MCF 10A (cell line): Measurements from ENCODE around the gene FER. TPM values are rescaled to one million over a fixed set of nuclear protein-coding genes. Genes with fewer than 3 reads are reported as not detected.

Experiments used
- BruUV-seq: library from RNA; stranded (reverse); fragments of 400-500 nt; replicated peaks from 2 replicates; lab custom pipeline; 2021; lab: Mats Ljungman, UMichigan
- CTCF ChIA-PET: fragments of 300-600 bp; sonication (Branson Sonifier 250); formaldehyde crosslinking; extraction: SDS; loops from one replicate; lab custom pipeline; 2021; ENCODE audit warnings: antibody characterized with exemption, inconsistent platforms; lab: Yijun Ruan, JAX
- POLR2A ChIA-PET: fragments of 300-600, 350-650 bp; sonication (Branson Sonifier 250); formaldehyde crosslinking; extraction: SDS; loops from one replicate; lab custom pipeline; 2020; ENCODE audit warnings: antibody characterized with exemption, inconsistent platforms; lab: Yijun Ruan, JAX
- DNase-seq: peaks from one replicate; pipeline ENCODE4 v3.0.0-alpha.2; 2018; ENCODE audit not compliant: unreplicated experiment
- H3K27ac Mint-ChIP-seq: one replicate; pipeline ENCODE4 v1.8.0; 2022; ENCODE audit warnings: mild to moderate bottlenecking, low read depth, mixed read lengths; ENCODE audit not compliant: unreplicated experiment
- H3K27me3 Mint-ChIP-seq: one replicate; pipeline ENCODE4 v1.8.0; 2022; ENCODE audit warnings: mixed read lengths; ENCODE audit not compliant: insufficient read depth, unreplicated experiment
- H3K36me3 Mint-ChIP-seq: one replicate; pipeline ENCODE4 v1.8.0; 2022; ENCODE audit warnings: mild to moderate bottlenecking, moderate library complexity, mixed read lengths; ENCODE audit not compliant: insufficient read depth, unreplicated experiment
- H3K4me1 Mint-ChIP-seq: one replicate; pipeline ENCODE4 v1.8.0; 2022; ENCODE audit warnings: mixed read lengths; ENCODE audit not compliant: insufficient read depth, unreplicated experiment
- H3K4me3 Mint-ChIP-seq: one replicate; pipeline ENCODE4 v1.8.0; 2022; ENCODE audit warnings: mild to moderate bottlenecking, moderate library complexity, mixed read lengths; ENCODE audit not compliant: unreplicated experiment
- H3K9me3 Mint-ChIP-seq: one replicate; pipeline ENCODE4 v1.8.0; 2022; ENCODE audit warnings: mixed read lengths; ENCODE audit not compliant: unreplicated experiment
- CTCF ChIP-seq: fragments of 200-600 bp; IDR thresholded peaks from one replicate; pipeline ENCODE4 v1.8.0; 2022; ENCODE audit warnings: antibody characterized with exemption, mild to moderate bottlenecking; ENCODE audit not compliant: unreplicated experiment
- intact Hi-C: fragments of 100-400 bp; cut with micrococcal nuclease; formaldehyde crosslinking; loops from 2 replicates; pipeline ENCODE4 v1.14.1; 2022
- total RNA-seq: library from RNA; stranded (reverse); gene quantifications from 2 replicates; pipeline ENCODE4 v1.2.3, GENCODE V29; 2022

FER gene
- total RNA-seq, 1 experiment from 2014 or later, result 71.1 TPM

GRCh38 chr5:109215040-109215439 is 467.3 kb downstream of the FER start:
- H3K4me3 Mint-ChIP-seq, result no peak overlapping the region
- TF ChIP-seq CTCF, result no peak
- no TSS peak for BruUV-seq
- H3K4me1 Mint-ChIP-seq, result no peaks in the 10 kb centered on the region
- ChIA-PET CTCF (interaction anchor here (0.6 to 0.8 kb wide), 2 partner anchors 10 to 18 kb away, joined by 3 read pairs; no protein-coding TSS in a partner anchor), POLR2A (no interaction called here)
- peaks cover 5% of the 10 kb centered on the region for H3K36me3 Mint-ChIP-seq
- DNase-seq, result no peak
- H3K27me3 Mint-ChIP-seq, result no peaks in the 10 kb centered on the region
- intact Hi-C loops, result no loop called here
- H3K27ac Mint-ChIP-seq, result no peak overlapping the region
- peaks cover 14% of the 10 kb centered on the region for H3K9me3 Mint-ChIP-seq

- DNase-seq, result no peak
- TF ChIP-seq CTCF, result no peak
- peaks cover 5% of the 10 kb centered on the region for H3K36me3 Mint-ChIP-seq
- CTCF ChIA-PET, result interaction anchor here (0.5 to 0.6 kb wide), 2 partner anchors 152 to 767 kb away, joined by 3 read pairs; no protein-coding TSS in a partner anchor
- BruUV-seq, result no TSS peak
- intact Hi-C loops, result no loop called here
- H3K27me3 Mint-ChIP-seq, result no peaks in the 10 kb centered on the region
- no peak overlapping the region for H3K27ac Mint-ChIP-seq
- H3K4me3 Mint-ChIP-seq, result no peak overlapping the region
- H3K9me3 Mint-ChIP-seq, result peaks cover 7% of the 10 kb centered on the region
- POLR2A ChIA-PET, result no interaction called here
- H3K4me1 Mint-ChIP-seq, result no peaks in the 10 kb centered on the region
Observed at GRCh38 chr5:109218818-109219217, 471.1 kb downstream of the FER start.

GRCh38 chr5:109223531-109223930 is 475.8 kb downstream of the FER start:
- Mint-ChIP-seq H3K4me3 (no peak overlapping the region), H3K36me3 (no peaks in the 10 kb centered on the region), H3K4me1 (no peaks in the 10 kb centered on the region), H3K27ac (no peak overlapping the region), H3K9me3 (peaks cover 6% of the 10 kb centered on the region), H3K27me3 (no peaks in the 10 kb centered on the region)
- TF ChIP-seq CTCF, result no peak
- intact Hi-C loops, result no loop called here
- ChIA-PET POLR2A (no interaction called here), CTCF (no interaction called here)
- no TSS peak for BruUV-seq
- no peak for DNase-seq

GRCh38 chr5:109224276-109224882 is 476.7 kb downstream of the FER start:
- TF ChIP-seq CTCF, result no peak
- CTCF ChIA-PET, result interaction anchor here (0.7 kb wide), 1 partner anchor 9 kb away, joined by 3 read pairs; no protein-coding TSS in a partner anchor
- H3K4me3 Mint-ChIP-seq, result no peak overlapping the region
- no peaks in the 10 kb centered on the region for H3K36me3 Mint-ChIP-seq
- no peaks in the 10 kb centered on the region for H3K9me3 Mint-ChIP-seq
- H3K27me3 Mint-ChIP-seq, result no peaks in the 10 kb centered on the region
- no TSS peak for BruUV-seq
- H3K4me1 Mint-ChIP-seq, result no peaks in the 10 kb centered on the region
- intact Hi-C loops, result no loop called here
- no peak for DNase-seq
- no peak overlapping the region for H3K27ac Mint-ChIP-seq
- POLR2A ChIA-PET, result no interaction called here
